Cardiac atrium fibroblast (primary cell): Measurements from ENCODE around the gene PGM1. TPM values are rescaled to one million over a fixed set of nuclear protein-coding genes. Genes with fewer than 3 reads are reported as not detected.

Experiments
- total RNA-seq: library from RNA; depleted of rRNA; stranded (reverse); fragments of >200 nt; gene quantifications from 2 replicates; pipeline ENCODE4 v1.2.3, GENCODE V29; 2015

Gene PGM1
- total RNA-seq, result 119 and 133 TPM in 2 replicates

GRCh38 chr1:63593303-63593885 lies at the start of gene PGM1:
Gene PGM1, plus strand, starts transcription at chr1:63593411. Its CDS starts 78 bp downstream, at chr1:63593489.

Other genes with a start within 250 kb of the PGM1 start
- 8.3 and 9.4 TPM in 2 replicates for gene ALG6, start 225.8 kb upstream of the PGM1 start, total RNA-seq
- gene ITGB3BP, start 70.2 kb upstream of the PGM1 start, total RNA-seq, result 11.0 and 20.6 TPM in 2 replicates
- gene EFCAB7, start 69.9 kb upstream of the PGM1 start, total RNA-seq, result 4.1 and 4.7 TPM in 2 replicates
- gene ROR1, start 180.6 kb downstream of the PGM1 start, total RNA-seq, result 35.4 and 36.0 TPM in 2 replicates